MCF 10A (cell line): Measurements from ENCODE around the gene ANXA7. TPM values are rescaled to one million over a fixed set of nuclear protein-coding genes. Genes with fewer than 3 reads are reported as not detected.
"Not testable (repeated sequence)": the region's sequence is repeated elsewhere in the genome, so short reads cannot be mapped to it uniquely, and the experiment has no call there.

Experiments
- BruUV-seq: library from RNA; stranded (reverse); fragments of 400-500 nt; replicated peaks from 2 replicates; lab custom pipeline; 2021; lab: Mats Ljungman, UMichigan
- CTCF ChIA-PET: fragments of 300-600 bp; sonication (Branson Sonifier 250); formaldehyde crosslinking; extraction: SDS; loops from one replicate; lab custom pipeline; 2021; ENCODE audit warnings: antibody characterized with exemption, inconsistent platforms; lab: Yijun Ruan, JAX
- POLR2A ChIA-PET: fragments of 300-600, 350-650 bp; sonication (Branson Sonifier 250); formaldehyde crosslinking; extraction: SDS; loops from one replicate; lab custom pipeline; 2020; ENCODE audit warnings: antibody characterized with exemption, inconsistent platforms; lab: Yijun Ruan, JAX
- DNase-seq: peaks from one replicate; pipeline ENCODE4 v3.0.0-alpha.2; 2018; ENCODE audit not compliant: unreplicated experiment
- H3K27ac Mint-ChIP-seq: one replicate; pipeline ENCODE4 v1.8.0; 2022; ENCODE audit warnings: mild to moderate bottlenecking, low read depth, mixed read lengths; ENCODE audit not compliant: unreplicated experiment
- H3K27me3 Mint-ChIP-seq: one replicate; pipeline ENCODE4 v1.8.0; 2022; ENCODE audit warnings: mixed read lengths; ENCODE audit not compliant: insufficient read depth, unreplicated experiment
- H3K36me3 Mint-ChIP-seq: one replicate; pipeline ENCODE4 v1.8.0; 2022; ENCODE audit warnings: mild to moderate bottlenecking, moderate library complexity, mixed read lengths; ENCODE audit not compliant: insufficient read depth, unreplicated experiment
- H3K4me1 Mint-ChIP-seq: one replicate; pipeline ENCODE4 v1.8.0; 2022; ENCODE audit warnings: mixed read lengths; ENCODE audit not compliant: insufficient read depth, unreplicated experiment
- H3K4me3 Mint-ChIP-seq: one replicate; pipeline ENCODE4 v1.8.0; 2022; ENCODE audit warnings: mild to moderate bottlenecking, moderate library complexity, mixed read lengths; ENCODE audit not compliant: unreplicated experiment
- H3K9me3 Mint-ChIP-seq: one replicate; pipeline ENCODE4 v1.8.0; 2022; ENCODE audit warnings: mixed read lengths; ENCODE audit not compliant: unreplicated experiment
- CTCF ChIP-seq: fragments of 200-600 bp; IDR thresholded peaks from one replicate; pipeline ENCODE4 v1.8.0; 2022; ENCODE audit warnings: antibody characterized with exemption, mild to moderate bottlenecking; ENCODE audit not compliant: unreplicated experiment
- intact Hi-C: fragments of 100-400 bp; cut with micrococcal nuclease; formaldehyde crosslinking; loops from 2 replicates; pipeline ENCODE4 v1.14.1; 2022
- total RNA-seq: library from RNA; stranded (reverse); gene quantifications from 2 replicates; pipeline ENCODE4 v1.2.3, GENCODE V29; 2022

Gene ANXA7
- total RNA-seq, 1 experiment from 2014 or later, result 137 TPM

DNA sequence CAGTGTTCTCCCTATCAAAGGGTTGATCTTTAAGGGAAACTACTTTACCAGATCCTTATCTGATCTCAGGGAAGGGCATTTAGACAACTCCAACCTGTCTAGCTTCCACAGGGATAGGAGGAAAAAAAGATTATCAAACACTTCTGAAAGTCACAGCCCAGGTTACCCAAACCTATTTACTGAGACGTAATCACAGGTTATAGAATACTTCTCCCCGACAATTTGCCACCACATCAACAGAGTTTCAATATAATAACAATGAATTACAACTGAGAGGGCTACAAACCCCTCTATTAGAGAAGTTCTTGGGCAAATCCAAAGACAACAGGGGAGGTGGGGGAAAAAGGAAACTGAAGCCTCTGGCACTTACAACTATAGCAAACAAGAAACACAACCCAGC is 81.5 kb downstream of the ANXA7 start:
- ChIA-PET POLR2A (interaction anchor here (1.4 to 2.1 kb wide), 2 partner anchors 10 to 26 kb away, joined by 3 to 7 read pairs; partner anchors contain the start of gene CFAP70), CTCF (no interaction called here)
- intact Hi-C loops, result no loop called here
- Mint-ChIP-seq H3K27me3 (peaks cover 22% of the 10 kb centered on the region), H3K36me3 (no peaks in the 10 kb centered on the region), H3K4me3 (no peak overlapping the region), H3K4me1 (no peaks in the 10 kb centered on the region), H3K27ac (no peak overlapping the region), H3K9me3 (no peaks in the 10 kb centered on the region)
- no peak for TF ChIP-seq CTCF
- BruUV-seq, result no TSS peak
- no peak for DNase-seq

DNA sequence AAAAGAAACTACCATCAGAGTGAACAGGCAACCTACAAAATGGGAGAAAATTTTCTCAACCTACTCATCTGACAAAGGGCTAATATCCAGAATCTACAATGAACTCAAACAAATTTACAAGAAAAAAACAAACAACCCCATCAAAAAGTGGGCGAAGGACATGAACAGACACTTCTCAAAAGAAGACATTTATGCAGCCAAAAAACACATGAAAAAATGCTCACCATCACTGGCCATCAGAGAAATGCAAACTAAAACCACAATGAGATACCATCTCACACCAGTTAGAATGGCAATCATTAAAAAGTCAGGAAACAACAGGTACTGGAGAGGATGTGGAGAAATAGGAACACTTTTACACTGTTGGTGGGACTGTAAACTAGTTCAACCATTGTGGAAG is 85.3 kb downstream of the ANXA7 start:
- BruUV-seq, H3K9me3 Mint-ChIP-seq, H3K4me1 Mint-ChIP-seq, CTCF ChIA-PET, H3K4me3 Mint-ChIP-seq, intact Hi-C loops, POLR2A ChIA-PET, DNase-seq, H3K36me3 Mint-ChIP-seq, H3K27ac Mint-ChIP-seq: not testable (repeated sequence)
- peaks cover 20% of the 10 kb centered on the region for H3K27me3 Mint-ChIP-seq

GRCh38 chr10:73325290-73325689 is 88.6 kb downstream of the ANXA7 start:
- BruUV-seq, H3K4me1 Mint-ChIP-seq, H3K9me3 Mint-ChIP-seq, POLR2A ChIA-PET, DNase-seq, intact Hi-C loops, H3K27ac Mint-ChIP-seq, H3K27me3 Mint-ChIP-seq, CTCF ChIA-PET, H3K36me3 Mint-ChIP-seq, H3K4me3 Mint-ChIP-seq: not testable (repeated sequence)

Other genes starting within 250 kb of the ANXA7 start
- gene ECD, start 246.1 kb downstream of the ANXA7 start, total RNA-seq, result 29.9 and 31.5 TPM in 2 replicates
- 22.8 and 27.7 TPM in 2 replicates for gene FAM149B1, start 245.9 kb downstream of the ANXA7 start, total RNA-seq
- 33.1 and 35.1 TPM in 2 replicates for gene DNAJC9, start 166.8 kb downstream of the ANXA7 start, total RNA-seq
- gene MRPS16, start 161.4 kb downstream of the ANXA7 start, total RNA-seq, result 203 and 247 TPM in 2 replicates
- gene CFAP70, start 55.2 kb downstream of the ANXA7 start, total RNA-seq, result 1.5 and 2.9 TPM in 2 replicates
- gene MSS51, start 19.5 kb upstream of the ANXA7 start, total RNA-seq, result 1.8 and 2.4 TPM in 2 replicates
- gene PPP3CB, start 82.0 kb upstream of the ANXA7 start, total RNA-seq, result 34.8 and 37.4 TPM in 2 replicates
- 19.6 and 21.4 TPM in 2 replicates for gene USP54, start 177.3 kb upstream of the ANXA7 start, total RNA-seq
- not detected in 2 replicates for gene MYOZ1, start 227.4 kb upstream of the ANXA7 start, total RNA-seq
- not detected in 2 replicates for gene SYNPO2L, start 242.0 kb upstream of the ANXA7 start, total RNA-seq